DMS153 treated with DMSO at 0.1 percent for 48 hours (cell line): ENCODE data around the gene RBBP6.

Source experiments
- DNase-seq: peaks from one replicate; lab custom pipeline; 2025; ENCODE audit not compliant: unreplicated experiment; lab: John Stamatoyannopoulos, UW

RBBP6 gene

GRCh38 chr16:24522751-24523150 lies 16.6 kb upstream of the RBBP6 start:
- DNase-seq = no peak

- no peak for DNase-seq
These were observed 15.8 kb upstream of the RBBP6 start for GRCh38 chr16:24523569-24523968.

GRCh38 chr16:24524855-24525677 lies 14.3 kb upstream of the RBBP6 start:
- DNase-seq = no peak

- no peak for DNase-seq
These were observed 13.3 kb upstream of the RBBP6 start for GRCh38 chr16:24525970-24526559.

GRCh38 chr16:24526701-24527495 lies 12.5 kb upstream of the RBBP6 start:
- DNase-seq = no peak

- no peak for DNase-seq
These were observed 8.2 kb upstream of the RBBP6 start for GRCh38 chr16:24531166-24531565.

GRCh38 chr16:24534620-24535019 lies 4.7 kb upstream of the RBBP6 start:
- no peak for DNase-seq

- DNase-seq = no peak
These were observed 3.5 kb upstream of the RBBP6 start for GRCh38 chr16:24535827-24536226.

GRCh38 chr16:24536671-24537070 lies 2.7 kb upstream of the RBBP6 start:
- no peak for DNase-seq

GRCh38 chr16:24537474-24538337 lies 1.7 kb upstream of the RBBP6 start:
- DNase-seq = no peak

- peak; percentile 91 for DNase-seq
These were observed 541 bp upstream of the RBBP6 start for GRCh38 chr16:24538756-24539294.

GRCh38 chr16:24539850-24540601 lies 660 bp downstream of the RBBP6 start:
- no peak for DNase-seq

GRCh38 chr16:24540602-24541210 lies 1.3 kb downstream of the RBBP6 start:
- DNase-seq = no peak

GRCh38 chr16:24541233-24541933 lies 2.0 kb downstream of the RBBP6 start:
- no peak for DNase-seq

GRCh38 chr16:24543949-24544348 lies 4.6 kb downstream of the RBBP6 start:
- DNase-seq = no peak

- DNase-seq = no peak
These were observed 5.3 kb downstream of the RBBP6 start for GRCh38 chr16:24544640-24545039.

- no peak for DNase-seq
These were observed 10.9 kb downstream of the RBBP6 start for GRCh38 chr16:24550295-24550694.

GRCh38 chr16:24552705-24553246 lies 13.4 kb downstream of the RBBP6 start:
- DNase-seq = no peak

GRCh38 chr16:24553983-24554382 lies 14.6 kb downstream of the RBBP6 start:
- no peak for DNase-seq
